PC-3 (cell line): ENCODE data around the gene GAREM2. TPM values are rescaled to one million over a fixed set of nuclear protein-coding genes. Genes with fewer than 3 reads are reported as not detected.

Source experiments
- ATAC-seq: fragments of 200-7000 bp; cut with Tn5 transposase; 2 replicates; pipeline ENCODE4 v1.9.1; 2020; ENCODE audit warnings: mild to moderate bottlenecking, moderate library complexity
- BruUV-seq: library from RNA; stranded (reverse); fragments of 400-500 nt; replicated peaks from 2 replicates; lab custom pipeline; 2021; lab: Mats Ljungman, UMichigan
- CTCF ChIA-PET: fragments of 300-600 bp; sonication (Branson Sonifier 250); formaldehyde crosslinking; loops from one replicate; lab custom pipeline; 2022; ENCODE audit warnings: antibody characterized with exemption; lab: Charles Lee
- POLR2A ChIA-PET: fragments of 300-600 bp; sonication (Branson Sonifier 250); formaldehyde crosslinking; loops from one replicate; lab custom pipeline; 2022; ENCODE audit warnings: antibody characterized with exemption; ENCODE audit not compliant: unreplicated experiment; lab: Charles Lee
- DNase-seq: peaks from one replicate; pipeline ENCODE4 v3.0.0-alpha.2; 2015
- H2AFZ ChIP-seq: fragments of 300-600 bp; sonication (generic); 2 replicates; pipeline ENCODE4 v1.6.0; 2016; ENCODE audit warnings: antibody characterized with exemption, low read length
- H3F3A ChIP-seq: fragments of 300-600 bp; sonication (generic); one replicate; pipeline ENCODE4 v1.6.0; 2017; ENCODE audit warnings: antibody characterized with exemption, low read length, control low read depth, mild to moderate bottlenecking; ENCODE audit not compliant: unreplicated experiment
- H3K27ac ChIP-seq: fragments of 300-600 bp; sonication (generic); 2 replicates; pipeline ENCODE4 v1.5.1; 2016; ENCODE audit warnings: mild to moderate bottlenecking, low read length
- H3K27me3 ChIP-seq: fragments of 300-600 bp; sonication (generic); 2 replicates; pipeline ENCODE4 v1.6.1; 2016; ENCODE audit warnings: low read length, mixed read lengths
- H3K36me3 ChIP-seq: fragments of 300-600 bp; sonication (generic); 2 replicates; pipeline ENCODE4 v1.6.1; 2016; ENCODE audit warnings: low read depth, mixed run types, low read length, mixed read lengths
- H3K4me1 ChIP-seq: fragments of 300-600 bp; sonication (generic); 2 replicates; pipeline ENCODE4 v1.5.1; 2016; ENCODE audit warnings: low read length; ENCODE audit not compliant: insufficient read depth
- H3K4me2 ChIP-seq: fragments of 300-600 bp; sonication (generic); 2 replicates; pipeline ENCODE4 v1.6.0; 2016; ENCODE audit warnings: low read length
- H3K4me3 ChIP-seq: fragments of 300-600 bp; sonication (generic); 2 replicates; pipeline ENCODE4 v1.5.1; 2016; ENCODE audit warnings: mild to moderate bottlenecking, low read length, mixed read lengths
- H3K79me2 ChIP-seq: fragments of 300-600 bp; sonication (generic); 2 replicates; pipeline ENCODE4 v1.6.1; 2017; ENCODE audit warnings: low read length, mixed read lengths
- H3K9ac ChIP-seq: fragments of 300-600 bp; sonication (generic); 2 replicates; pipeline ENCODE4 v1.6.0; 2016; ENCODE audit warnings: mild to moderate bottlenecking, low read length
- H3K9me2 ChIP-seq: fragments of 300-600 bp; sonication (generic); replicated peaks from 2 replicates; pipeline ENCODE4 v1.6.1; 2016; ENCODE audit warnings: mixed run types, low read length, mixed read lengths
- H3K9me3 ChIP-seq: fragments of 300-600 bp; sonication (generic); 2 replicates; pipeline ENCODE4 v1.6.1; 2016; ENCODE audit warnings: low read length, mixed read lengths
- H4K20me1 ChIP-seq: fragments of 300-600 bp; sonication (generic); 2 replicates; pipeline ENCODE4 v1.6.1; 2016; ENCODE audit warnings: low read length, mixed read lengths
- CTCF ChIP-seq: fragments of 300-600 bp; sonication (generic); conservative IDR thresholded peaks from 2 replicates; pipeline ENCODE4 v1.5.1; 2017; ENCODE audit warnings: antibody characterized with exemption, low read depth, mild to moderate bottlenecking, low read length
- EZH2 ChIP-seq: fragments of 300-600 bp; sonication (generic); IDR thresholded peaks from one replicate; pipeline ENCODE4 v1.6.1; 2017; ENCODE audit warnings: antibody characterized with exemption, mild to moderate bottlenecking, low read length; ENCODE audit not compliant: unreplicated experiment
- EZH2phosphoT487 ChIP-seq: fragments of 300-600 bp; sonication (generic); IDR thresholded peaks from 2 replicates; pipeline ENCODE4 v1.6.1; 2018; ENCODE audit warnings: mild to moderate bottlenecking, antibody characterized with exemption, low read length, borderline replicate concordance
- intact Hi-C: fragments of 100-400 bp; cut with micrococcal nuclease; formaldehyde crosslinking; loops from 2 replicates; pipeline ENCODE4 v1.9.0; 2023
- total RNA-seq: library from RNA; depleted of rRNA; stranded (reverse); fragments of >200 nt; gene quantifications from 2 replicates; pipeline ENCODE4 v1.2.3, GENCODE V29; 2014

The GAREM2 gene
- total RNA-seq, 1 experiment from 2014 or later, result 1.4 TPM

- intact Hi-C loops, result no loop called here
- Histone ChIP-seq H2AFZ (no peak overlapping the region), H3K79me2 (no peaks in the 10 kb centered on the region), H3K4me1 (no peaks in the 10 kb centered on the region), H4K20me1 (no peaks in the 10 kb centered on the region), H3K9me3 (no peaks in the 10 kb centered on the region), H3K9ac (no peak overlapping the region), H3K4me3 (no peak overlapping the region), H3K27ac (no peak overlapping the region), H3K27me3 (no peaks in the 10 kb centered on the region), H3K9me2 (no peaks in the 10 kb centered on the region), H3K36me3 (no peaks in the 10 kb centered on the region), H3F3A (no peaks in the 10 kb centered on the region), H3K4me2 (no peak overlapping the region)
- TF ChIP-seq CTCF, result no peak
- TF ChIP-seq EZH2, result no peak
- no peak for TF ChIP-seq EZH2phosphoT487
- no peak for DNase-seq
- no TSS peak for BruUV-seq
- POLR2A ChIA-PET, result no interaction called here
- CTCF ChIA-PET, result no interaction called here
- ATAC-seq, result no peak
These were observed 9.9 kb upstream of the GAREM2 start for GRCh38 chr2:26162963-26163362.

GRCh38 chr2:26164231-26164630 is 8.7 kb upstream of the GAREM2 start:
- H3K4me2 ChIP-seq, result no peak overlapping the region
- H3K27ac ChIP-seq, result no peak overlapping the region
- H3K9me2 ChIP-seq, result no peaks in the 10 kb centered on the region
- H3K36me3 ChIP-seq, result no peaks in the 10 kb centered on the region
- ChIA-PET CTCF (no interaction called here), POLR2A (no interaction called here)
- no peak overlapping the region for H3K4me3 ChIP-seq
- TF ChIP-seq CTCF, result no peak
- TF ChIP-seq EZH2, result no peak
- TF ChIP-seq EZH2phosphoT487, result no peak
- no peak overlapping the region for H2AFZ ChIP-seq
- H3K79me2 ChIP-seq, result no peaks in the 10 kb centered on the region
- no peak for DNase-seq
- H3F3A ChIP-seq, result no peaks in the 10 kb centered on the region
- H4K20me1 ChIP-seq, result no peaks in the 10 kb centered on the region
- H3K27me3 ChIP-seq, result no peaks in the 10 kb centered on the region
- no peak overlapping the region for H3K9ac ChIP-seq
- no TSS peak for BruUV-seq
- no peaks in the 10 kb centered on the region for H3K9me3 ChIP-seq
- H3K4me1 ChIP-seq, result no peaks in the 10 kb centered on the region
- no peak for ATAC-seq
- intact Hi-C loops, result no loop called here

- intact Hi-C loops, result no loop called here
- no peak overlapping the region for H3K27ac ChIP-seq
- no peaks in the 10 kb centered on the region for H4K20me1 ChIP-seq
- H3K4me1 ChIP-seq, result no peaks in the 10 kb centered on the region
- no peaks in the 10 kb centered on the region for H3K79me2 ChIP-seq
- no peaks in the 10 kb centered on the region for H3F3A ChIP-seq
- H3K9me3 ChIP-seq, result no peaks in the 10 kb centered on the region
- no peak overlapping the region for H3K9ac ChIP-seq
- no peaks in the 10 kb centered on the region for H3K27me3 ChIP-seq
- no peaks in the 10 kb centered on the region for H3K36me3 ChIP-seq
- H3K4me2 ChIP-seq, result no peak overlapping the region
- BruUV-seq, result no TSS peak
- H3K4me3 ChIP-seq, result no peak overlapping the region
- H2AFZ ChIP-seq, result no peak overlapping the region
- DNase-seq, result no peak
- TF ChIP-seq CTCF (no peak), EZH2 (no peak), EZH2phosphoT487 (no peak)
- CTCF ChIA-PET, result no interaction called here
- POLR2A ChIA-PET, result no interaction called here
- no peaks in the 10 kb centered on the region for H3K9me2 ChIP-seq
- no peak for ATAC-seq
These were observed 8.2 kb upstream of the GAREM2 start for GRCh38 chr2:26164641-26165211.
